HG03342 (cell line): Measurements from ENCODE around the gene GTF2E1.
"Not testable (repeated sequence)": the region's sequence is repeated elsewhere in the genome, so short reads cannot be mapped to it uniquely, and the experiment has no call there.

Experiments
- ATAC-seq: cut with Tn5 transposase; IDR thresholded peaks from one replicate; pipeline ENCODE4 v1.9.1; 2021; ENCODE audit warnings: mild to moderate bottlenecking, moderate library complexity; ENCODE audit not compliant: unreplicated experiment

The GTF2E1 gene

GRCh38 chr3:120752865-120753264 is 10.3 kb downstream of the GTF2E1 start:
- no peak for ATAC-seq

GRCh38 chr3:120753810-120754209 is 11.3 kb downstream of the GTF2E1 start:
- ATAC-seq: no peak

- no peak for ATAC-seq
Observed at GRCh38 chr3:120756061-120756460, 13.5 kb downstream of the GTF2E1 start.

- ATAC-seq: not testable (repeated sequence)
Observed at GRCh38 chr3:120758551-120758950, 16.0 kb downstream of the GTF2E1 start.

- no peak for ATAC-seq
Observed at GRCh38 chr3:120762615-120763014, 20.1 kb downstream of the GTF2E1 start.

GRCh38 chr3:120763601-120764000 is 21.1 kb downstream of the GTF2E1 start:
- ATAC-seq: peak; percentile 87

GRCh38 chr3:120764206-120764605 is 21.7 kb downstream of the GTF2E1 start:
- ATAC-seq: no peak

- ATAC-seq: peak; percentile 52
Observed at GRCh38 chr3:120765830-120766493, 23.4 kb downstream of the GTF2E1 start.

- no peak for ATAC-seq
Observed at GRCh38 chr3:120766576-120766975, 24.0 kb downstream of the GTF2E1 start.

GRCh38 chr3:120767106-120767505 is 24.6 kb downstream of the GTF2E1 start:
- no peak for ATAC-seq

GRCh38 chr3:120769436-120769835 is 26.9 kb downstream of the GTF2E1 start:
- no peak for ATAC-seq

GRCh38 chr3:120770891-120771290 is 28.3 kb downstream of the GTF2E1 start:
- no peak for ATAC-seq

- no peak for ATAC-seq
Observed at GRCh38 chr3:120772081-120772480, 29.5 kb downstream of the GTF2E1 start.

GRCh38 chr3:120773932-120774331 is 31.4 kb downstream of the GTF2E1 start:
- peak; percentile 96 for ATAC-seq

GRCh38 chr3:120775411-120775810 is 32.9 kb downstream of the GTF2E1 start:
- ATAC-seq: no peak

GRCh38 chr3:120778776-120779175 is 36.2 kb downstream of the GTF2E1 start:
- ATAC-seq: no peak

- ATAC-seq: peak; percentile 92
Observed at GRCh38 chr3:120780977-120781376, 38.4 kb downstream of the GTF2E1 start.

- not testable (repeated sequence) for ATAC-seq
Observed at GRCh38 chr3:120785832-120786231, 43.3 kb downstream of the GTF2E1 start.

GRCh38 chr3:120791010-120791409 is 48.5 kb downstream of the GTF2E1 start:
- ATAC-seq: no peak

- no peak for ATAC-seq
Observed at GRCh38 chr3:120791913-120792312, 49.4 kb downstream of the GTF2E1 start.

- no peak for ATAC-seq
Observed at GRCh38 chr3:120793601-120794000, 51.1 kb downstream of the GTF2E1 start.

GRCh38 chr3:120795017-120795648 is 52.6 kb downstream of the GTF2E1 start:
- ATAC-seq: peak; percentile 96

GRCh38 chr3:120795959-120796358 is 53.4 kb downstream of the GTF2E1 start:
- ATAC-seq: no peak
